HG02623 (cell line): ENCODE measurements around the gene HOXB5.

Experiments used
- ATAC-seq: cut with Tn5 transposase; IDR thresholded peaks from one replicate; pipeline ENCODE4 v1.9.1; 2021; ENCODE audit warnings: moderate library complexity; ENCODE audit not compliant: unreplicated experiment

Gene HOXB5

DNA sequence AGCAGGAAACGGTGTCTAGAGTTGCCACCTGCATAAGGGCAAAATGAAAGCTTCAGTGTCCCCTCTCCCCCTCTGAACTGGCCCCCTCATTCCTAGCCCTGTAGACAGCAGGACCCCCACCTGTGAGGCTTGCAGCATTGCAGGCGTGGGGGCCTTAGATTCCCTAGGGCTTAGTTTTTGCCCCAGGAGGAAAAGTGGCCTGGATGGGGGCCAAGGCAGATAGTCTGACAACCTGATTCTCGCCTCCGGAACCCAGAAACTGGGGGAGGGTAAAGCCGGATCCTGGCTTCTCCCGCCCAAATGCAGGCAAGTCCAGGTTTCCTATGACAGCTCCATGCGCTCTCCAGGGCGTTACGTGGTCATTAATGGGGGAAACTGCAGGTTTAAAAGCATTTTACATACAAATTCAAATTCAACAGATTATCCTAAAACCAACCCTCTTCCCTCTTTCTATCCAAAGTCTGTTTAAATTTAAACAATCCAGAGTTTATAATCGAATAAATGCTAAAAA, 11.9 kb upstream of the HOXB5 start:
- no peak for ATAC-seq

GRCh38 chr17:48604770-48605329, 11.3 kb upstream of the HOXB5 start, which contains the start of gene HOXB6:
Gene HOXB6 (minus strand): TSS chr17:48604986. CDS start chr17:48598150, 6,836 bp downstream.
- ATAC-seq: no peak

DNA sequence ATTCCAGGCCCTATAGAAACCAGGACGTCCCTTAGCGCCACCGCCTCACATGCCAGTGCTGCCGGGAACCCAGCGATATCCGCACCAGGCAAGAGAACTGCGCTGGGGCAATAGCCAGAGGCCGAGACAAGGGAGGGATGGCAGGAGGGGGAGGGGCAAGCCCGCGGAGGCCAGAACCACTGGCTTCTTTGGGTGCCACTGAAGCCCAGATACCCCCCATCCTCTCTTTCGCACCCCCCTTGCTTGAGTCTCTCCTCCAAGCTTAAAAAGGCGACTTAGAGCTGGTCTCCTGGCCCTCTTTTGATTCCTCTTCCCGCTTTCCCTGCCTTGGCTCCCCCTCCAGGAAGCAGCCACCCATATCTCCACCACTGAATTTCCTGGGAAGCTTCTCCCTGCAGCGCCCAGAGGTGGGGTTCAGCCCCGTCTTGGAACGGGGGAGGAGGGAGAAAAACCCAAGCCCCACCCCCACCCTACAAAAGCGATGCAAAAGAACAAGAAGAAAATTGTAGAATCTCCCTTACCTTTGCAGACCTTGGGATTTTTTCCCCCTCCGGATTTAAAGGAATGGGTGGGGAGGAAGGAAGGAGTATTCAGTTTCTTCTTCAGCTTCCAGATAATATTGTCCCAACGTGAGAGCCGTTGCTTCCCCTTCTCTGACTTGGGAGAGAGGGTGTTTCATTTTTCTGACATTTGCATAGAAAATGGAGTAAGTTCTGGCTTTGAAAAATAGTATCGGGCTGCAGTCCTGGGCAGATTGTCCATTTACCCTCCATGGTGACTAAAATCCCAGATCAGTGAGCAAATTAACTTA, 10.6 kb upstream of the HOXB5 start:
- ATAC-seq: no peak

- no peak for ATAC-seq
Observed at GRCh38 chr17:48601539-48602425, 8.2 kb upstream of the HOXB5 start.

DNA sequence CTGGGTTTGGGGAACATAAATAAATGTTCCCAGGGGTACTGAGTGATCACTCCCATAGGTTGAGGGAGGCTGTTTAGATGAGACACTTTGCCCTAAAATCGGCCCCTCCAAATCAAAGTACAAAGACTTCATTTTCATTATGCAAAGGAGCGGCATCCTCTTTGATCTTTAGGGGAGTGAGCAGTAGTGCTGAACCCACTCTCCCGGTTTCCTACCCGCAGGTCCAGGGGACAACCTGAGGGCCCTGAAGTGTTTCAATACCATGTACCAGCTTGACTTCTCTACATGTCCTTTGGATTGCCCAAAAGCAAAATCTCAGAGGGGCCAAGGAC, 7.6 kb upstream of the HOXB5 start:
- ATAC-seq: no peak

GRCh38 chr17:48600244-48601098, 6.9 kb upstream of the HOXB5 start:
- ATAC-seq: no peak

GRCh38 chr17:48599354-48599753, 5.8 kb upstream of the HOXB5 start:
- ATAC-seq: no peak

GRCh38 chr17:48598736-48599135, 5.2 kb upstream of the HOXB5 start:
- ATAC-seq: no peak

- no peak for ATAC-seq
Observed at GRCh38 chr17:48597778-48598631, 4.4 kb upstream of the HOXB5 start.

- ATAC-seq: no peak
Observed at GRCh38 chr17:48597528-48597777, 3.9 kb upstream of the HOXB5 start.

GRCh38 chr17:48596735-48597527, 3.4 kb upstream of the HOXB5 start:
- no peak for ATAC-seq

DNA sequence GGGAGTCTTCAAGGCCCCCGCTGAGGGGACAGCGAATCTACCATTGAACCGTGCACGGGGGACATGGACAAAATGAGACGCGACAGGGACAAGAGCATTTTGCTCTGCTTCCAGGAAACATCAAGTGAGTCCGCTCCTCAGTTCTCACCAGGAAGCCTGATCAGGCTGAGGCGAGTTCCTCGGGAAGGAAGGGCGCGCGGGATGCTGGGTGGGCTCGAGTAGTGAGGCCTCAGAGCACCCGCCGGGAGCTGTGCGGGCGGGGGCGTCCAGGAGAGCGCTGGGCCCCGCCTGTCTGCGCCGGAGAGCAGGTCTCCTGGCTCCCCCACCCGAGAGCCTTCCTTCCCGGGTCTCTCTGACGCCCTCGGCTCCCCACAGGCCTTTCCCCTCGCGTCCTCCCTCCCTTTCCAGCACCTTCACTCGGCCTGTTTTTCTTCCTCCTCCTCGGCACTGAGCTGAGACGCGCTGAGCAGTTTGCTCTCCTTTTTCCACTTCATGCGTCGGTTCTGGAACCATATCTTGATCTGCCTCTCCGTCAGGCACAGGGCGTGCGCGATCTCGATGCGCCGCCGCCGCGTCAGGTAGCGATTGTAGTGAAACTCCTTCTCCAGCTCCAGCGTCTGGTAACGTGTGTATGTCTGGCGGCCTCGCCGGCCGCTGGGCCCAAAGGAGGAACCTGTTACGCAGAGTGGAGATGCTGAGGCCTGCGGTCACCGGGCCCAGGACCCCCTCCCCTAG, 2.6 kb upstream of the HOXB5 start:
- ATAC-seq: no peak

- no peak for ATAC-seq
Observed at GRCh38 chr17:48595278-48595999, 1.9 kb upstream of the HOXB5 start.

- ATAC-seq: no peak
Observed at GRCh38 chr17:48594538-48595277, 1.1 kb upstream of the HOXB5 start.

DNA sequence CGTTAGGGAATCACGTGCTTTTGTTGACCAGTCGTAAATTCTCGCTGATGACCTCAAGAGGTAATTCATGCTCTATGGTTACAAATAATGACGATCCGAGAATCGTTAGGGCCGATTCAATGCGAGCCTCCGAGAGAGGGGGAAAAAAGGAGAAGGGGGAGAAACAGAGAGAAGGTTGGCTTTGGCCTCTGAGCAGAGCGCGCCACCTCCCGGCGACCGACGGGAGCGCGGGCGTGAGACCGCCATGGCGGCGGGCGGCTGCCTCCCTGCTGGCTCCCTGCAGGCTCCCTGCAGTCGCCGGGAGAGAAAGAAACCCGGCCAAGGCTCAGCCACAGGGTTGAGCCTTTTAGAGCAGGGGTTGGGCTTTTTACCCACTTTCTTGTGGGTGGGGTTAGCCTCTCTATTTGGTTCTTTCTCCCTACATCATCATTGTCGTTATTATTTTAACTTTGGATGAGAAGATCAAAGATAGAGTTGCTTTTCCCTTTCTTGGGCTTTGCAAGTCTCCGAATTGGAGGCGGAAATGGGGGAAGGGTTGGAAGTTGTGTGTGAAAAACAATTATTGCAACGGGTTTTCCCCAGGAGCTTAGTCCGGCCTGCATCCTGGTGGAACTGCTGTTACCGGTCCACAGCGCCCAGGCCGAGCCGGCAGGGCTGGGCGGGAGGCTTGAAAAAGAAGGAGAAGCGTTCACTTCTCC, 410 bp upstream of the HOXB5 start:
- ATAC-seq: no peak

GRCh38 chr17:48592577-48592976, 1.0 kb downstream of the HOXB5 start:
- ATAC-seq: no peak
